ENCODE measurements around the gene PPP2R1B.

PPP2R1B gene

GRCh38 chr11:111693224-111693937 is 72.8 kb downstream of the PPP2R1B start:
- no peak for DNase-seq (ENCODE audit: low read depth)

- no peak for DNase-seq (ENCODE audit: low read depth)
Measured at GRCh38 chr11:111691741-111692140, 74.4 kb downstream of the PPP2R1B start.

GRCh38 chr11:111691176-111691575 is 75.0 kb downstream of the PPP2R1B start:
- DNase-seq (ENCODE audit: low read depth), result no peak

GRCh38 chr11:111688013-111688412 is 78.2 kb downstream of the PPP2R1B start:
- no peak for DNase-seq (ENCODE audit: low read depth)

DNA sequence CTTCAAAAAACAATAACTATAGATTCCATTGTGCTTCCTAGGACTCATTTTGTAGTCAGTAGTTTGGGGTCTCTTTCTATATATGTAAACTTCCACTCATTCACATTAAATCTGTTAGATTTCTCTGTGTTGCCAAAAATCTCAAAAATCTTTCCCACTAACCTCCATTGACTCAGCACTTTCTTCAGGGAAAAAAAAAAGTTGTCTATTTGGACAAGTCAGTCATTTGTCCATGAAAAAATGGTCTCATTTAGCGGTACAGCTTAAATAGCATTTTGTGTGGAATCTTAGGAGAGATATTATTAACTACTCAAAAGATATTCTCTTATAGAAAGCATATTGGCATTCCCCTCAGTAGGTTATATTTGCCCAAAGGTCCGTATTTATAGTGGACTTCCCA is 81.9 kb downstream of the PPP2R1B start:
- DNase-seq (ENCODE audit: low read depth), result no peak

DNA sequence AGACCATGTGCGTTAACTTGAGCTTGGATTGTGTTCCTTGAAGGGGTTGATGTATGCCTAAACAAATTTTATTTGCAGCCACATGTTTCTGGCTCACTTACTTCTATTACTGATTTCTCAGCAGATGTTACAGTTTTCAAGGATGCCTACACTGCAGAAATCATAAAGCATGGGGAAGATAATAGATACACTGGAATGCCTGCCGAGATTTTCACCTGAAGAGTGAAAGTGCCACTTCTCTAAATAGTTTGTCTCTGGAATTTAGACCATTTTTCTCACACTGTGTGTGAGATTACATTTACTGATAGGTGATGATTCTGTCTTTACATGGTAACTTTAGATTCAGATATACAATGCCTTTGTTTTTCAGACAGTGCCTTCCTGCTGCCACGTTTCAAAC is 82.4 kb downstream of the PPP2R1B start:
- no peak for DNase-seq (ENCODE audit: low read depth)

DNA sequence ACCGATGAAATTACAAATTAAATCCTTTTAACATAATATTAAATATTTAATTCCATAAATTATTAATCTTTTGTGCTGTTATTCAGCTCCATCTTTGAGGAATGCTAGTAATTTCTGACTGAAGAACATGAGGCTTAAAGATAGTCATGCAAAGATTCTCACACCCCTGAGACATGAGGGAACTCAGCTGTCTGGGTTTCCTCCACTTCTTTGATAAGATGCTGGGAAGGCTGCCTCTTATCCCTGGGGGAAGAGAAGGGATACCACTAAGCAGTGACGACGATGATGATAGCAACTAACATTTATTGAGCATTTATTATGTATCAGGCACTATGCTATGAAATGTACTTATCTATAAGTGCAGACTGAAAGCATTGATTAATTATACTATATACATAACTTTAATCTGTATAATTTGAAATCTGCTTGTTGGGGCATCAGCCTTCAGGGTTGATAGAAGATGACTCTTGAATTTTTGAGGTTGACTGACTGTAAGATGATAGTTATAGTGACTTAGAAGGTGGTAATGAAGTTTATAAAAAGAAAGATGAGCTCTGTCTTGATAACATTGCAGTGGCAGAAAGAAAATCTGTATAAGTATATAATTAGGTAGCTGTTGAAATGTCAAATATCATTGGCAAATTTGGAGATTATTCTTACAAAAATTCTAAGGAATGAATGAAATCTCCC is 85.6 kb downstream of the PPP2R1B start:
- DNase-seq (ENCODE audit: low read depth), result no peak
